Measurements from ENCODE around the gene ANKRD63. TPM values are rescaled to one million over a fixed set of nuclear protein-coding genes. Genes with fewer than 3 reads are reported as not detected.

ANKRD63 gene
- total and polyA plus RNA-seq, 4 donors = not detected

GRCh38 chr15:40275954-40276353 lies 6.9 kb downstream of the ANKRD63 start:
- H3K36me3 ChIP-seq (ENCODE audit: control insufficient read depth in 4 of 4, insufficient read depth in 3 of 4, low read depth in 1 of 4, low read length in 3 of 4) = no peaks in the 10 kb centered on the region
- peaks cover 0 to 4% (median under 1%) of the 10 kb centered on the region in 4 donors for H3K27me3 ChIP-seq (ENCODE audit: control insufficient read depth in 4 of 4, insufficient read depth in 4 of 4, low read length in 3 of 4)
- H3K4me1 ChIP-seq (ENCODE audit: control insufficient read depth in 4 of 4, insufficient read depth in 4 of 4, low read length in 3 of 4) = peaks cover 7 to 19% (median 12%) of the 10 kb centered on the region in 4 donors
- H3K27ac ChIP-seq (ENCODE audit: low read depth in 1 of 2, low read length in 2 of 2) = no peak overlapping the region
- TF ChIP-seq RAD21 (IDR thresholded peaks at IDR 0.05) = no peak
- TF ChIP-seq GABPA (IDR thresholded peaks at IDR 0.05 in 1 of 2, conservative IDR thresholded peaks at IDR 0.05 in 1 of 2) = no peak
- TF ChIP-seq HNF4A (conservative IDR thresholded peaks at IDR 0.05) = no peak
- TF ChIP-seq CTCF (IDR thresholded peaks at IDR 0.05; ENCODE audit: low read depth, low read length, missing input control) = no peak
- no peak for TF ChIP-seq MAX (IDR thresholded peaks at IDR 0.05)
- no peak for TF ChIP-seq ATF3 (IDR thresholded peaks at IDR 0.05)
- no peak for TF ChIP-seq YY1 (IDR thresholded peaks at IDR 0.05)
- TF ChIP-seq FOXA2 (IDR thresholded peaks at IDR 0.05) = no peak
- TF ChIP-seq EGR1 (IDR thresholded peaks at IDR 0.05; ENCODE audit: low read depth in 2 of 2) = no peak
- TF ChIP-seq JUND (IDR thresholded peaks at IDR 0.05) = no peak
- no peak for TF ChIP-seq FOXA1 (IDR thresholded peaks at IDR 0.05)
- no peak for TF ChIP-seq TAF1 (conservative IDR thresholded peaks at IDR 0.05)
- no peak for TF ChIP-seq RXRA (IDR thresholded peaks at IDR 0.05)
- no peak for TF ChIP-seq NR2F2 (IDR thresholded peaks at IDR 0.05)
- no peak for TF ChIP-seq HNF4G (IDR thresholded peaks at IDR 0.05)
- TF ChIP-seq REST (IDR thresholded peaks at IDR 0.05) = no peak
- no peak for TF ChIP-seq SP1 (IDR thresholded peaks at IDR 0.05)
- TF ChIP-seq ZBTB33 (IDR thresholded peaks at IDR 0.05) = no peak
- 92% methylated on average over 7 of the region's 7 CpGs for WGBS
- H3K4me3 ChIP-seq (ENCODE audit: low read depth in 1 of 3, low read length in 3 of 3) = no peak overlapping the region
- no peak overlapping the region for H3K9ac ChIP-seq (ENCODE audit: low read depth in 1 of 2, low read length in 2 of 2)
- DNase-seq (ENCODE audit: low spot score) = no peak
- H3K9me3 ChIP-seq (ENCODE audit: control insufficient read depth in 4 of 4, low read length in 3 of 4) = no peaks in the 10 kb centered on the region
